AG09309 (cell line): Measurements from ENCODE around the gene HAUS3.

Experiments used
- DNase-seq: peaks from one replicate; pipeline ENCODE4 v3.0.0-alpha.2; 2010; ENCODE audit warnings: low read depth
- H3K4me3 ChIP-seq: 2 replicates; pipeline ENCODE4 v1.5.1; 2011; ENCODE audit warnings: mild to moderate bottlenecking, low read depth, low read length, moderate library complexity; ENCODE audit not compliant: control insufficient read depth
- CTCF ChIP-seq: IDR thresholded peaks from 2 replicates; pipeline ENCODE4 v1.5.1; 2011; ENCODE audit warnings: mild to moderate bottlenecking, low read depth, low read length, inconsistent platforms; ENCODE audit not compliant: insufficient read depth, control insufficient read depth; ENCODE audit errors: missing control alignments

HAUS3 gene

GRCh38 chr4:2241410-2242353 lies at the start of gene HAUS3, which contains the start of gene POLN:
TSS of gene HAUS3 (minus strand) at chr4:2242121. CDS start at chr4:2240946, 1,175 bp downstream.
TSS of gene POLN (minus strand) at chr4:2242121. CDS start at chr4:2229231, 12,890 bp downstream.
- peak within 1 kb of the TSS; percentile 99 for H3K4me3 ChIP-seq
- TF ChIP-seq CTCF, result no peak
- peak; percentile 81 for DNase-seq

GRCh38 chr4:2290974-2291704 lies 49.2 kb upstream of the HAUS3 start:
- TF ChIP-seq CTCF, result no peak
- H3K4me3 ChIP-seq, result no peak overlapping the region
- no peak for DNase-seq

- TF ChIP-seq CTCF, result no peak
- no peak for DNase-seq
- no peak overlapping the region for H3K4me3 ChIP-seq
Observed at GRCh38 chr4:2290488-2290887, 48.6 kb upstream of the HAUS3 start.

GRCh38 chr4:2289955-2290333 lies 48.0 kb upstream of the HAUS3 start:
- no peak for DNase-seq
- H3K4me3 ChIP-seq, result no peak overlapping the region
- no peak for TF ChIP-seq CTCF

- DNase-seq, result no peak
Observed at GRCh38 chr4:2289311-2289954, 47.5 kb upstream of the HAUS3 start.

More at GRCh38 chr4:2289311-2289954, 47.5 kb upstream of the HAUS3 start:
- no peak for TF ChIP-seq CTCF
- no peak overlapping the region for H3K4me3 ChIP-seq
